Suprapubic skin (tissue), 2 donors: ENCODE measurements around the gene SBK2.
"Not testable (repeated sequence)": the region's sequence is repeated elsewhere in the genome, so short reads cannot be mapped to it uniquely, and the experiment has no call there.

Experiments used
- EP300 ChIP-seq: sonication (generic); formaldehyde crosslinking; IDR thresholded peaks from one replicate; pipeline ENCODE4 v1.6.1; 2017; ENCODE audit warnings: antibody characterized with exemption
- POLR2A ChIP-seq, 2 donors: fragments of 450-650 bp; IDR thresholded peaks; one replicate each; pipeline ENCODE4 v1.6.1; 2017; ENCODE audit warnings: antibody characterized with exemption in 2 of 2, mild to moderate bottlenecking in 2 of 2, moderate library complexity in 2 of 2

DNA sequence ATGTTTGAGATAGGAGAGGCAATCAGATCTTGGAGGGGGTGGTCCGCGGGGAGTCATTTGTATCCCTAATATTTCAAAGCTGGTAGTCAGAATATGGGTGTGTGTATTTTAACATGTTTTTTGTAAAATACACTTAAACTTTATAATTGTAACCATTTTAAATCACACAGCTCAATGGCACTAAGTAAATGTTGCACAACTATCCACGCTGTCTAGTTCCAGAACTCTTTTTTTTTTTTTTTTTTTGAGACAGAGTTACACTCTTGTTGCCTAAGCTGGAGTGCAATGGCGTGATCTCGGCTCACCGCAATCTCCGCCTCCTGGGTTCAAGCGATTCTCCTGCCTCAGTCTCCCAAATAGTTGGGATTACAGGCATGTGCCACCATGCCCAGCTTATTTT is 47.0 kb upstream of the SBK2 start:
- not testable (repeated sequence) for TF ChIP-seq POLR2A (IDR thresholded peaks at IDR 0.05); EP300
